ENCODE data around the gene PGRMC1.

The PGRMC1 gene

GRCh38 chrX:119222932-119223331 lies 13.2 kb upstream of the PGRMC1 start:
- TF ChIP-seq ZSCAN5A (tag by site-specific recombination; IDR thresholded peaks at IDR 0.05) (no peak), HOXA7 (CRISPR knock-in tag; IDR thresholded peaks at IDR 0.05; ENCODE audit: borderline replicate concordance) (no peak), ZNF302 (tag by site-specific recombination; IDR thresholded peaks at IDR 0.05; ENCODE audit: low read depth) (no peak), ZNF660 (tag by site-specific recombination; IDR thresholded peaks at IDR 0.05) (no peak), ZNF558 (tag by site-specific recombination; IDR thresholded peaks at IDR 0.05) (no peak), ZBTB10 (tag by site-specific recombination; IDR thresholded peaks at IDR 0.05) (no peak), FEZF1 (tag by site-specific recombination; IDR thresholded peaks at IDR 0.05) (no peak), ZNF350 (tag by site-specific recombination; IDR thresholded peaks at IDR 0.05) (no peak), TRIM28 (IDR thresholded peaks at IDR 0.05; ENCODE audit: borderline replicate concordance, low read length) (no peak), ZNF48 (tag by site-specific recombination; IDR thresholded peaks at IDR 0.05) (no peak), ELK4 (IDR thresholded peaks at IDR 0.05; ENCODE audit: borderline replicate concordance, low read depth, low read length) (no peak), KLF7 (tag by site-specific recombination; IDR thresholded peaks at IDR 0.05; ENCODE audit: borderline replicate concordance) (no peak), ZNF518A (tag by site-specific recombination; conservative IDR thresholded peaks at IDR 0.05; ENCODE audit: low read depth) (no peak), ZNF654 (tag by site-specific recombination; IDR thresholded peaks at IDR 0.05; ENCODE audit: low read depth) (no peak), HIC1 (tag by site-specific recombination; IDR thresholded peaks at IDR 0.05) (no peak), SCRT2 (tag by site-specific recombination; IDR thresholded peaks at IDR 0.05) (no peak), ZNF529 (tag by site-specific recombination; IDR thresholded peaks at IDR 0.05; ENCODE audit: insufficient replicate concordance) (no peak), ZNF664 (tag by site-specific recombination; IDR thresholded peaks at IDR 0.05) (no peak), GLIS2 (tag by site-specific recombination; IDR thresholded peaks at IDR 0.05) (no peak)
- H3K4me1 ChIP-seq (ENCODE audit: control insufficient read depth, insufficient read depth, low read length): no peaks in the 10 kb centered on the region
- no peak overlapping the region for H3K27ac ChIP-seq (ENCODE audit: extremely low read depth, low read depth, low read length)
- CTCF ChIA-PET: interaction anchor here (0.7 to 1.2 kb wide), 2 partner anchors 32 to 53 kb away, joined by 3 read pairs; no protein-coding TSS in a partner anchor
- H3K4me3 ChIP-seq (ENCODE audit: low read depth, low read length): no peak overlapping the region
- POLR2A ChIA-PET: no interaction called here
- no peaks in the 10 kb centered on the region for H3K36me3 ChIP-seq (ENCODE audit: control insufficient read depth in 2 of 2, insufficient read depth in 1 of 2, low read length in 2 of 2)
- no peaks in the 10 kb centered on the region for H3K9me3 ChIP-seq (ENCODE audit: control insufficient read depth, insufficient read depth, low read depth, low read length)
